NCI-H345 treated with DMSO at 0.1 percent for 48 hours (cell line): ENCODE results near the gene RAB29.

ENCODE experiments used
- DNase-seq: peaks from one replicate; lab custom pipeline; 2025; ENCODE audit not compliant: unreplicated experiment; lab: John Stamatoyannopoulos, UW

Gene RAB29

DNA sequence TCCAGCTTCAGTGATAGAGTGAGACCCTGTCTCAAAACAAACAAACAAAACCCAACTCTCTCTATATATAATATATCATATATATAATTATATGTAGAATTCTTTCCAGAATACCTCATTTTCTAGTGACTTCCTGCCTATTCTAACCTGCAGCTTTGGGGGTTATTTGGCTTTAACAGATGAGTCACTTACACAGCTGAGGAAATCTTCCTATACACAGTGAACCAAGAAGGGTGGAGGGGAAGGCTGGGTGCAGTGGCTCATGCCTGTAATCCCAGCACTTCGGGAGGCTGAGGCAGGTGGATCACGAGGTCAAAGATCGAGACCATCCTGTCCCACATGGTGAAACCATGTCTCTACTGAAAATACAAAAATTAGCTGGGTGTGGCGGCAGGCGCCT lies 9.2 kb downstream of the RAB29 start:
- no peak for DNase-seq

DNA sequence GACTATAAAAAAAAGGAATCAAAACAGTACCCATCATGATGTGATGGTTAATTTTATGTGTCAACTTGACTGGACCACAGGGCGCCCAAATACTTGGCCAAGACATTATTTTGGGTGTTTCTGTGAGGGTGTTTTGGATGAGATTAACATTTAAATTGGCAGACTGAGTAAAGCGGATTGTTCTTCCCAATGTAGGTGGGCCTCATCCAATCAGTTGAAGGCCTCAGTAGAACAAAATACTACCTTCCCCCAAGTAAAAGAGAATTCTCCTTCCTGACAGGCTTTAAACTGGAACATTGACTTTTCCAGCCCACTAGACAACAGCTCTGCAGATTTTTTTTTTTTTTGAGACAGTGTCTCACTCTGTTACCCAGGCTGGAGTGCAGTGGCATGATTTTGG lies 10.7 kb downstream of the RAB29 start:
- no peak for DNase-seq

- DNase-seq, result no peak
Observed at GRCh38 chr1:205763980-205764379, 11.3 kb downstream of the RAB29 start.

GRCh38 chr1:205760606-205761005 lies 14.7 kb downstream of the RAB29 start:
- DNase-seq, result no peak

DNA sequence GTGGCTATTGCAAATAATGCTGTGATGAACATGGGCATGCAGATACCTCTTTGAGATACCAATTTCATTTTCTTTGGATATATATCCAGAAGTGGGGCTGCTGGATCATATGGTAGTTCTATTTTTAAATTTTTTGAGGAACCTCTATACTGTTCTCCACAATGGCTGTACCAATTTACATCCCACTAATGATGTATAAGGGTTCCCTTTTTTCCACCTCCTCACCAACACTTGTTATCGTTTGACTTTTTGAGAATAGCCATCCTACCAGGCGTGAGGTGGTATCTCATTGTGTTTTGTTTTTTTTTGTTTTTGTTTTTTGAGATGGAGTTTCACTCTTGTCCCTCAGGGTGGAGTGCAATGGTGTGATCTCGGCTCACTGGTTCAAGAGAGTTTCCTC lies 18.7 kb downstream of the RAB29 start:
- no peak for DNase-seq

- DNase-seq, result no peak
Observed at GRCh38 chr1:205754857-205755256, 20.4 kb downstream of the RAB29 start.

GRCh38 chr1:205751036-205751651 lies 24.1 kb downstream of the RAB29 start:
- no peak for DNase-seq

DNA sequence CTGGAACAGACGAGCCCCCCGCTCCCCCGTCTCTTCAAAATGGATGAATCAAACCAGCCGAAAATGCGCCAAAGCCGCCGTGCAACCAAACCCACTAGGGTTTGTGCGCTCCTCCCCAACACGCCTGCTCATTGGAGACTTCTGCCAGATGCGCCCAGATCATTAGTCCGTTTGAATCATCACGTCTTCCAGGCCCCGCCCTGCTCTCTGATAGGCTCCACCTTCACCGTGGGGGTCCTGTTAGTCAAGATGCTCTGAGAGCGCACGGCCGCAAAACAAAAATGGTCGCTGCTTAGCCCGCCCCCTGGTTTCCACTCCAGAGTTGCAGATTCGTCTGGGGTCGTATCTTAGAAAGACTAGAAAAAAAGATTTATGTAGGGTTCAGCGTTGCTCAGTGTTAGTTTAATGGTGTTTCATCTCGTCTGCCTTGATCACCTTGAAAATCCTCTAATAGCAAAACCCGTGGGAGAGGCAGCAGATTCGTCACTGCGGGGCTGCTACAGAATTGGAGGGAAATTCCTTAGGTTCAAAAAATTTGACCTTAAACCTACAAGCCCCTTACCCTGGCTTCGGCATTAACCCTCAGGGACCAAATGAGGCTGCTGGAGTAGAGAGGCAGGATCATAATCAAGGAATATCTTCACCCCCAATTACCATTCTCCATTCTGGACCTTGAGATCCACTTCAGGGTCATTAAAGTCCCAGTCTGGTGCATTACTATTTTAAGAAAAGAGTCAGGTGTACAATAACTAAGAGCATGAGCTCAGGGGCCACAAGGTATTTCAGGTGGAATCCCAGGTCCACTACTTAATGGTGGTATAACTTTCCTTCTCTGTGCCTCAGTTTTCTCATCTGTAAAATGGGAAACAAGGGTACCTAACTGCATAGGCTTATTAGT lies 24.9 kb downstream of the RAB29 start, which contains the start of gene NUCKS1:
TSS of gene NUCKS1 (minus strand) at position 45 of the 898 bp plus-strand sequence. CDS start 209 bp downstream, outside the sequence.
- DNase-seq, result peak; percentile 98

- peak; percentile 87 for DNase-seq
Observed at GRCh38 chr1:205749234-205750137, 25.8 kb downstream of the RAB29 start.

DNA sequence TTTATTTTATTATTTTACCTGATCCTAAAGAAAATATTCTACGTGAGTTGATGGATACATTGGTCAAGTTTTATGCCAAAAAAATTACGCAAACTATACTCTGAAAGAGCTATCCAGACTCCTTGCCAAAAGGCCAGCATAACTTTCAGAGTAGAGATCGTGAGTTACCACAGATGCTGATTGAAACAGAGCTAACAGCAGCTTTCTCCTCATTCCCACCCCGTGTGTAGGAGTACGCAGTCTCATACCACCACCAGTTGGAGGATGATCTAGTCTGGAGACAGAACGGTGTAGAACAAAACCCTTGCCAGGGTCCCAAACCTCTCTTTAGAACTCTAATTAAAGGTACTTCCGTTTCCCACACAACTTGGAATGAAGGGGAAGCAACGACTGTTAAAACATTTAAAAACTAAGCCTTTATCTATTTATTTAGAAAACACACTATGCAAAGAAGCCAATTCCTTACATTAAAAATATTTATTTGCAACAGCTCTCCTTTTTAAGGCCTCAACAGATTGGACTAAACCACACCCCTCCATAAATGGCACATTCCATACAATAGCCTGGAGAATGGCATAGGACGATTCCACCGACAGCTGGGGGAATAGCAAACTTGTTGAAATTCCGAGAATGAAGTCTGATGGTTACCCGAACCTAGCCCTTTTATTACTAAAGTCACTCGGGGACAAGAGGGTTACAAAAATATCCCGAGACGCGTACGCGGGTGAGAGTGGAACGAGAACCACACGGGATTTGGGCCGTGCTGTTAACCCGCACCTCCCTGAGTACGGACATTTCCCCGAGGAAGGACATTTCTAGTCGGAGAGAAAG lies 26.7 kb downstream of the RAB29 start:
- peak; percentile 62 for DNase-seq

- no peak for DNase-seq
Observed at GRCh38 chr1:205746757-205747412, 28.4 kb downstream of the RAB29 start.

DNA sequence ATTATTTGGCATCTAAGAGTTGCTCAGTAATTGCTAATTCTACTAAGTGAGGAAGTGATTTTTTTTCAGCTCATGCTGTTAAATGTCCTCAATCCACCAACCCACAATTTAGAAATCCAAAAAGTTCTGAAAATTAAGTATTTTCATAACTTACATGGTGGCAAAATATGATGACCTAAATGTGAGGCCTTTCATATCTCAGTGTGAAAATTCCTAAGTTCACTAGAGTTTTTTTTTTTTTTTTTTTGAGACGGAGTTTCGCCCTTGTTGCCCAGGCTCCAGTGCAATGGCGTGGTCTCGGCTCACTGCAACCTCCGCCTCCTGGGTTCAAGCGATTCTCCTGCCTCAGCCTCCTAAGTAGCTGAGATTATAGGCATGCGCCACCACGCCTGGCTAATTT lies 30.9 kb downstream of the RAB29 start:
- DNase-seq, result no peak

- DNase-seq, result no peak
Observed at GRCh38 chr1:205743977-205744376, 31.3 kb downstream of the RAB29 start.

DNA sequence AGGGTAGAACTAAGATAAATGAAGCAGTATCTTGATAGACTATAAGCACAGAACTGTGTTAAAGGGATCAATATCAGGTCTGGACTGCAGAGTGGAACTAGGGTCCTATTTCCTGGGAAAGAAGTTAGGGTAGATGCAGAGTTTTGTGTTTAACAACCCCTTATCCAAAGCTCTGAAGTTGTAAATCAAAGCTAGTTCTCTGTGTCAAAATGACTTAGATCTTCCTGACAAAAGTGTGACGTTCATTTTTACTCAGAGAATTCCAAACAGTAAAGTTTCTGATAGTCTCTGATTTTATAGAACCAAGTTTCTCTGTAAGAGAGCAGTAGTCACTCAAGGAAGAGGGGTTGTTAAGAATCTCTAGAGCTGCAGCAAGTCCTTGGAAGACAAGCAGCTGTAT lies 33.6 kb downstream of the RAB29 start:
- no peak for DNase-seq

DNA sequence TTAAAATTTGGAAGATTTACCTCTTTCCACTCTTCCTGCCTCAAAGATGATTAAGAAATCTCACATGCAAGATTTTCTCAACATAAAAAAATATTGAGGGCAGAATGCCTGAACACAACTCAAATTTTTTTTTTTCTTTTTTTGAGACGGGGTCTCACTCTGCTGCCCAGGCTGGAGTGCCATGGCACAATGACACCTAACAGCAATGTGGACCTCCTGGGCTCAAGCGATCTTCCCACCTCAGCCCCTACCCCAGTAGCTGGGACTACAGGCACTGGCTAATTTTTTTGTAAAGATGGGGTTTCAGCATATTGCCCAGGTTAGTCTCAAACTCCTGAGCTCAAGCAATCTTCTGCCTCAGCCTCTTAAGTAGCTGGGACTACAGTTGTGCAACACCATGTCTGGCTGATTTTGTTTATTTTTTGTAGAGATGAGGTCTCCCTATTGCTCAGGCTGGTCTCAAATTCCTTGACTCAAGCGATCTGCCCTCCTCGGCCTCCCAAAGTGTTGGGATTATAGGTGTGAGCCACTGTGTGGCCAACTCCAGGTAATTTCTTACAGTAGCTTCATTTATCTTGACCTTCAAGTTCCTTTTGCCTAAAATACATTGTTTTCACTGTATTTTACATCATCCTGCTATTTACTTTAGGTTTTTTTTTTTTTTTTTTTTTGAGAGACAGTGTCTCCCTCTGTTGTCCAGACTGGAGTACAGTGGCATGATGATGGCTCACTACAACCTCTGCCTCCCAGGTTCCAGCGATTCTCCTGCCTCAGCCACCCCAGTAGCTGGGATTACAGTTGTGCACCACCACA lies 35.7 kb downstream of the RAB29 start:
- no peak for DNase-seq

DNA sequence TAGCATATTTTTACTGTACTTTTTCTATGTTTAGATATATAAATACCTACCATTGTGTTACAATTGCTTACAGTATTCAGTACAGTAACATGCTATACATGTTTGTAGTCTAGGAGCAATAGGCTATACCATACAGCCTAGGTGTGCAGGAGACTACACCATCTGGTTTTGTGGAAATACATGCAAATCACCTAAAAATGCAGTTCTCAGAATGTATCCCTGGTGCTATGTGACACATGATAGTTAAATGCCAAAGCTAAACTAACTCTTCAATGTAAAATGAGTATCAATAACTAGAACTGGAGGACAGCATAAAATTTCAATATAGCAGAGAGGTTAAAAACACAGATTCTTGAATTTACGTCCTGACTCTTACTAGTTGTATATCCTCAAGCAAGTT lies 40.1 kb downstream of the RAB29 start:
- DNase-seq, result no peak

GRCh38 chr1:205733438-205734175 lies 41.7 kb downstream of the RAB29 start:
- DNase-seq, result no peak

DNA sequence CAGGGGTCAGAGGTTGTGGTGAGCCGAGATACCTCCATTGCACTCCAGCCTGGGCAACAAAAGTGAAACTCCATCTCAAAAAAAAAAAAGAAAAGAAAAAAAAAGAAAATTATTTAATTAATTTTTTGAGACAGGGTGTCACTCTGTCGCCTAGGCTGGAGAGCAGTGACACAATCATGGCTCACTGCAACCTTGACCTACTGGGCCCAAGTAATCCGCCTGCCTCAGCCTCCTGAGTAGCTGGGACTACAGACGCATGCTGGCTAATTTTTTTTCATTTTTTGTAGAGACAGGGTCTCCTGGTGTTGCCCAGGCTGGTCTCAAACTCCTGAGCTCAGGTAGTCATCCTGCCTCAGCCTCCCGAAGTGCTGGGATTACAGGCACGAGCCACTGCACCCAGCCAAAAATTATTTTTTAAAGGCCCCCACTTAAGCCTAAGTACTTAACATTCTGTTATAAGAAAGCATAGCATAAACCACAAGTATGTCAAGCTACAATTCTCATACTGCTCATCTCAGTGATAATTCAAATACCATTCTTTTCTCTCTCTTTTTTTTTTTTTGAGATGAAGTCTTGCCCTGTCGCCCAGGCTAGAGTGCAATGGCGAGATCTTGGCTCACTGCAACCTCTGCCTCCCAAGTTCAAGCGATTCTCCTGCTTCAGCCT lies 45.2 kb downstream of the RAB29 start:
- no peak for DNase-seq
